PC-9 (cell line): ENCODE results near the gene NOX5. TPM values are rescaled to one million over a fixed set of nuclear protein-coding genes. Genes with fewer than 3 reads are reported as not detected.

Source experiments
- BruUV-seq: library from RNA; stranded (reverse); fragments of 400-500 nt; replicated peaks from 2 replicates; lab custom pipeline; 2021; lab: Mats Ljungman, UMichigan
- CTCF ChIA-PET: fragments of 300-600 bp; sonication (Branson Sonifier 250); formaldehyde crosslinking; loops from one replicate; lab custom pipeline; 2022; ENCODE audit warnings: antibody characterized with exemption; lab: Charles Lee
- POLR2A ChIA-PET: fragments of 300-600 bp; sonication (Branson Sonifier 250); formaldehyde crosslinking; loops from one replicate; lab custom pipeline; 2022; ENCODE audit warnings: antibody characterized with exemption; ENCODE audit not compliant: unreplicated experiment; lab: Charles Lee
- DNase-seq, 2 experiments: peaks; one replicate each; pipeline versions ENCODE4 v3.0.0 to v3.0.0-alpha.2; 2015 to 2022; ENCODE audit warnings: mixed read lengths in 1 of 2
- H2AFZ ChIP-seq: fragments of 200-600 bp; sonication (generic); 2 replicates; pipeline ENCODE4 v1.8.1; 2017; ENCODE audit warnings: antibody characterized with exemption
- H3F3A ChIP-seq: fragments of 200-600 bp; sonication (generic); 2 replicates; pipeline ENCODE4 v1.8.1; 2017; ENCODE audit warnings: antibody characterized with exemption, mild to moderate bottlenecking, low read depth; ENCODE audit not compliant: insufficient read depth
- H3K27ac ChIP-seq: fragments of 200-600 bp; sonication (generic); 2 replicates; pipeline ENCODE4 v1.6.1; 2016; ENCODE audit warnings: mixed run types
- H3K27me3 ChIP-seq: fragments of 200-600 bp; sonication (generic); 2 replicates; pipeline ENCODE4 v1.6.1; 2016; ENCODE audit warnings: low read depth, mixed run types; ENCODE audit not compliant: insufficient read depth
- H3K36me3 ChIP-seq: fragments of 200-600 bp; sonication (generic); 2 replicates; pipeline ENCODE4 v1.6.1; 2016; ENCODE audit warnings: low read depth, mixed run types
- H3K4me1 ChIP-seq: fragments of 200-600 bp; sonication (generic); replicated peaks from 2 replicates; pipeline ENCODE4 v1.6.1; 2016; ENCODE audit warnings: mixed run types; ENCODE audit not compliant: insufficient read depth
- H3K4me2 ChIP-seq: fragments of 200-600 bp; sonication (generic); 2 replicates; pipeline ENCODE4 v1.6.1; 2017; ENCODE audit warnings: mixed run types
- H3K4me3 ChIP-seq: fragments of 200-600 bp; sonication (generic); 2 replicates; pipeline ENCODE4 v1.6.1; 2016; ENCODE audit warnings: mixed run types
- H3K79me2 ChIP-seq: fragments of 200-600 bp; sonication (generic); 2 replicates; pipeline ENCODE4 v1.6.1; 2017; ENCODE audit warnings: low read depth, mixed run types
- H3K9me2 ChIP-seq: fragments of 200-600 bp; sonication (generic); 2 replicates; pipeline ENCODE4 v1.8.1; 2017; ENCODE audit warnings: mild to moderate bottlenecking; ENCODE audit not compliant: insufficient read depth
- H3K9me3 ChIP-seq: fragments of 200-600 bp; sonication (generic); 2 replicates; pipeline ENCODE4 v1.8.1; 2016; ENCODE audit warnings: low read depth; ENCODE audit not compliant: insufficient read depth
- H4K20me1 ChIP-seq: fragments of 200-600 bp; sonication (generic); 2 replicates; pipeline ENCODE4 v1.8.1; 2017; ENCODE audit not compliant: insufficient read depth
- EZH2 ChIP-seq: fragments of 200-600 bp; sonication (generic); IDR thresholded peaks from 2 replicates; pipeline ENCODE4 v1.8.0; 2017; ENCODE audit warnings: antibody characterized with exemption, low read depth
- intact Hi-C: fragments of 100-400 bp; cut with micrococcal nuclease; formaldehyde crosslinking; loops from one replicate; pipeline ENCODE4 v1.10.0; 2022; ENCODE audit not compliant: unreplicated experiment
- total RNA-seq: library from RNA; stranded (reverse); gene quantifications from 2 replicates; pipeline ENCODE4 v1.2.3, GENCODE V29; 2021
- TF ChIP-seq, protein P1 (sequence below): fragments of 200-600 bp; sonication (generic); conservative IDR thresholded peaks from 2 replicates; pipeline ENCODE4 v1.6.1; 2017; ENCODE audit warnings: mixed run types, antibody characterized with exemption, mild to moderate bottlenecking, moderate library complexity

Gene NOX5
- total RNA-seq, 1 experiment from 2014 or later = 1.5 TPM

DNA sequence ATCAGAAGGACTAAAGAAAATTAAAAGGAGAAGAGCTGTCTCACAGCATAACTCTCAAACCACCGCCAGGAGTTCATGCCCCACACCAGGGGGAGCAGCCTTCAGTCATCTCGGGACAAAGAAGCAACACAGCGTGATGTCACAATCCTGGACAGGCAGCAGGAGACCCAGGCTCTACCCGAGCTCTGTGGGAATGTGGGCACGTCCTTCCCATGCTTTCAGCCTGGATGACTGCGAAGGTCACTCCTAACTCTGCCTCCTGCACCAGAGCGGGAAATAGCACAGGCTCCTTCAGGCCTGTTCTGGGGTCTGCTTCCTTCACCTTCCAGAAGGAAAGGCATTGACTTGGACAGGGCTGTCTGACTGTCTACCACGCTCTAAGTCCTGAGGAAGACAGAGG, 31.3 kb downstream of the NOX5 start:
- Histone ChIP-seq H3K9me3 (no peaks in the 10 kb centered on the region), H3K9me2 (no peaks in the 10 kb centered on the region), H3K36me3 (no peaks in the 10 kb centered on the region), H3K79me2 (no peaks in the 10 kb centered on the region), H3K27ac (peak overlapping the region; percentile 97), H4K20me1 (no peaks in the 10 kb centered on the region), H3F3A (peaks cover 38% of the 10 kb centered on the region), H3K4me1 (peaks cover 54% of the 10 kb centered on the region), H2AFZ (no peak overlapping the region), H3K4me2 (peak overlapping the region; percentile 64), H3K4me3 (no peak overlapping the region), H3K27me3 (no peaks in the 10 kb centered on the region)
- BruUV-seq = no TSS peak
- intact Hi-C loops = no loop called here
- POLR2A ChIA-PET = no interaction called here
- CTCF ChIA-PET = interaction anchor here (1.3 kb wide), 1 partner anchor 10 kb away, joined by 4 read pairs; no protein-coding TSS in a partner anchor
- peak in 1 of 2 experiments; percentile 39 for DNase-seq
- TF ChIP-seq, protein P1, sequence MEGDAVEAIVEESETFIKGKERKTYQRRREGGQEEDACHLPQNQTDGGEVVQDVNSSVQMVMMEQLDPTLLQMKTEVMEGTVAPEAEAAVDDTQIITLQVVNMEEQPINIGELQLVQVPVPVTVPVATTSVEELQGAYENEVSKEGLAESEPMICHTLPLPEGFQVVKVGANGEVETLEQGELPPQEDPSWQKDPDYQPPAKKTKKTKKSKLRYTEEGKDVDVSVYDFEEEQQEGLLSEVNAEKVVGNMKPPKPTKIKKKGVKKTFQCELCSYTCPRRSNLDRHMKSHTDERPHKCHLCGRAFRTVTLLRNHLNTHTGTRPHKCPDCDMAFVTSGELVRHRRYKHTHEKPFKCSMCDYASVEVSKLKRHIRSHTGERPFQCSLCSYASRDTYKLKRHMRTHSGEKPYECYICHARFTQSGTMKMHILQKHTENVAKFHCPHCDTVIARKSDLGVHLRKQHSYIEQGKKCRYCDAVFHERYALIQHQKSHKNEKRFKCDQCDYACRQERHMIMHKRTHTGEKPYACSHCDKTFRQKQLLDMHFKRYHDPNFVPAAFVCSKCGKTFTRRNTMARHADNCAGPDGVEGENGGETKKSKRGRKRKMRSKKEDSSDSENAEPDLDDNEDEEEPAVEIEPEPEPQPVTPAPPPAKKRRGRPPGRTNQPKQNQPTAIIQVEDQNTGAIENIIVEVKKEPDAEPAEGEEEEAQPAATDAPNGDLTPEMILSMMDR = no peak; the same call in 1 of the 2 replicates
- no peak for TF ChIP-seq EZH2

DNA sequence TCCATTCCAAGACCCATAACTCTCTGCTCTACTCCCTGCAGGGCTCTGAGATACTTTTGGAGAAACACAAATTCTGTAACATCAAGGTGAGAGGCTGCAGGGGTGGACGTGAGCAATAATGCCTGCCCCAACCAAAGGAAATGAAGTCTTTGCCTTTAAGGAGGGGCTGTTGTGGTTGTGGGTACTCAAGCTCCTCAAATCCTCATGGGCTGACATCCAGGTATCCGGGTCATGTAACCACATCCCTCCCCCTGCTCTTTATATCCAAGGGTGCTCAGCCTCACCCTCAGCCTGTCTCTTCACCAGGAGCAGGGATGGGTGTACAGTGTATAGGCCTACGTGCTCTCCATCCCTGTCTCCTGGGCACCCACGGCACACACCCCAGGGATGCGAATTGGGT, 32.3 kb downstream of the NOX5 start:
- Histone ChIP-seq H3K9me3 (no peaks in the 10 kb centered on the region), H3K4me1 (peaks cover 54% of the 10 kb centered on the region), H3K79me2 (no peaks in the 10 kb centered on the region), H2AFZ (no peak overlapping the region), H3K4me3 (no peak overlapping the region), H3K36me3 (no peaks in the 10 kb centered on the region), H3F3A (peaks cover 38% of the 10 kb centered on the region), H3K9me2 (no peaks in the 10 kb centered on the region), H4K20me1 (no peaks in the 10 kb centered on the region), H3K4me2 (no peak overlapping the region; the same call in 1 of the 2 replicates), H3K27ac (peak overlapping the region; percentile 97), H3K27me3 (no peaks in the 10 kb centered on the region)
- intact Hi-C loops = no loop called here
- CTCF ChIA-PET = interaction anchor here (1.0 kb wide), 1 partner anchor 15 kb away, joined by 4 read pairs; no protein-coding TSS in a partner anchor
- no TSS peak for BruUV-seq
- no peak for TF ChIP-seq EZH2
- TF ChIP-seq, protein P1 = no peak
- DNase-seq = no peak
- POLR2A ChIA-PET = interaction anchor here (0.6 kb wide), 1 partner anchor 31 kb away, joined by 3 read pairs; no protein-coding TSS in a partner anchor

DNA sequence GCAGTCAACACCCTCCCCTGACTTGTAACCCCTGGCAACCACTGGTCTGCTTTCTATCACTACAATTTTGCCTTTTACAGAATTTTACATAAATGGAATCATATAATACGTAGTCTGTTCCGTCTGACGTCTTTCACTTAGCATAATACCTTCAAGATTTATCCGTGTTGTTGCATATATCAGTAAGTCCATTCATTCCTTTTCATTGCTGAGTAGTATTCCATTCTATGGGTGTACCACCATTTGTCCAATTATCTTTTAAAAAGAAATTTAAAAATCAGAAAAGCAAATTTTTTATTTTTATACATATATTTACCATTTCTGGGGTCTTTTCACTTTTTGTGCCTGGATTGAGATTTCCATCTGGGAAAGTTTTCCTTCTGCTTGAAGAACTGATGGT, 35.5 kb downstream of the NOX5 start:
- H3K9me3 ChIP-seq = no peaks in the 10 kb centered on the region
- no peaks in the 10 kb centered on the region for H4K20me1 ChIP-seq
- peaks cover 24% of the 10 kb centered on the region for H3K4me1 ChIP-seq
- H2AFZ ChIP-seq = no peak overlapping the region
- no peak for DNase-seq
- H3K79me2 ChIP-seq = no peaks in the 10 kb centered on the region
- H3K4me2 ChIP-seq = no peak overlapping the region
- no TSS peak for BruUV-seq
- TF ChIP-seq, protein P1 = no peak
- TF ChIP-seq EZH2 = no peak
- no peak overlapping the region for H3K27ac ChIP-seq
- H3K9me2 ChIP-seq = no peaks in the 10 kb centered on the region
- no peaks in the 10 kb centered on the region for H3K36me3 ChIP-seq
- H3F3A ChIP-seq = peaks cover 17% of the 10 kb centered on the region; the same call in 1 of the 2 replicates
- ChIA-PET CTCF (interaction anchor here (0.6 kb wide), 1 partner anchor 404 kb away, joined by 3 read pairs; no protein-coding TSS in a partner anchor), POLR2A (no interaction called here)
- intact Hi-C loops = loop anchor here (10.0 kb wide), 2 partner anchors 165 to 495 kb away; no protein-coding TSS in a partner anchor
- no peaks in the 10 kb centered on the region for H3K27me3 ChIP-seq
- H3K4me3 ChIP-seq = no peak overlapping the region
